ENCODE results near the gene ATIC.

ATIC gene

DNA sequence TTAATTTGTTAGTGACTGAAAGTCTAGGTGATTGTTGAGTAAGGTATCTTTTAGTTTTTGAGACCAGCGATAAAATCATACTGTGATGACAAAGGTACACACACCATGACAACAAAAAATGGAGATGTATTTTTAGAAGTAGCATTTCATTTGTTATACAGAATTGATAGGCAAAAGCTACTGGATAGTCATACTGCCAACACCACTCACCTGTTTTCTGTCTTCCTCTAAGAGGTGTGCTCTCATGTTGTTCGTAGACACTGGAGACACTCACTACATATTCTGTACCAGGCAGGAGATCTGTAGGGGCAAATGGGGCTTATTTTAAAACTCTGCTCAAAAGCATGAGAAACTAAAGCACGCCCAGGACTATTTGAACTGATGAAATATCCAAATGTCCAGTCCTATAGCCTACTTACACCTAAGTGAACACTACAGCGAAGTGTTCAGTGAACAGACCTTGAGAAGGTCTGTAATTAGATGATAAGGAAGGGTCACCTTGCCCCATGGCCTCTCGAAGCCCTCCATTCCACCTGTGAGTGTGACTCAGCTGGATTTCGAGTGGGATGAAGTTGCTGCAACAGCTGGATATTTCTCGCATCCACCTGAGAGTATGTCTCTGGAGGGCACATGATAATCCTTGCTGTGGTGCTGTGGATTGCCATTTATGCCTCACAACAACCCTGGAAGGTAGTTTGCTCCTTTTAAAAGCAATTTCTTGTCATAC is 76.3 kb downstream of the ATIC start:
- Mint-ChIP-seq H3K27me3 (peaks cover 5% of the 10 kb centered on the region), H3K27ac (no peak overlapping the region), H3K4me3 (no peak overlapping the region), H3K36me3 (ENCODE audit: low read depth) (no peaks in the 10 kb centered on the region), H3K4me1 (ENCODE audit: low read depth) (no peaks in the 10 kb centered on the region), H3K9me3 (no peaks in the 10 kb centered on the region)

DNA sequence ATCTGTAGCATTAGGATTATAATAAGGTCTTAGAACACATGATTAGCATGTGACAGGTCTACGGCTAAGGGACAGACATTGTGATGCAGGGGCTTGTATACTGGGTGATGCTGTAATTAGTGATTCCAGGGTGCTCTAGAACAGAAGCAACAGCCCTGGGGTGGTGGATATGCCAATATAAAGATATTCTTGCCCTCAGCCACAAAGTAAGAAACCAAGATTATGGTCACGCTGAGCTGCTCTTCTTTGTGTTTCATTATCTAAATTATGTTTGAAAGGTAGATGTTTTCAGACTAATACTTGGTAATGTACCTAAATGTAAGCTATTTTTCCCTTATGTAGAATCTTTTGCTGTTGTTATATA is 78.7 kb downstream of the ATIC start:
- H3K9me3 Mint-ChIP-seq: no peaks in the 10 kb centered on the region
- no peaks in the 10 kb centered on the region for H3K4me1 Mint-ChIP-seq (ENCODE audit: low read depth)
- no peaks in the 10 kb centered on the region for H3K36me3 Mint-ChIP-seq (ENCODE audit: low read depth)
- H3K27me3 Mint-ChIP-seq: peaks cover 12% of the 10 kb centered on the region
- no peak overlapping the region for H3K27ac Mint-ChIP-seq
- no peak overlapping the region for H3K4me3 Mint-ChIP-seq

DNA sequence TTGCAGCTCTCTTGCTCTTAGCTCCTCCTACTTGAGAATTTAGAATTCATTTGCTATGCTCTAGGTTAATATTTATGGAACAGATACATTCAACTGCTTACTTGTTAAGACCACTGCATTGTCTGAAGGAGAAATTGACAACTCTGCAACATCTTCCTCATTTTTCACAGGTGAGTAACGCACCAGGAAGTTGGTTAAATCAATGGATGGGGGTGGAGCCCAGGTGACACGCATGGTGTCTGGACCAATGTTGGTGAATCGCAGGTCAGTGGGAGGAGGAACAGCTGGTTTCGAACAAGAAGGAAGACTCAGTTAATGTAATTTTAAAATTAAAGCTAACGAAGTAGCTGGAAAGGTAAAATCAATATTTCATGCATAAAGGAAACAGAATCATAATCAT is 79.7 kb downstream of the ATIC start:
- Mint-ChIP-seq H3K27me3 (peaks cover 12% of the 10 kb centered on the region), H3K9me3 (no peaks in the 10 kb centered on the region), H3K27ac (no peak overlapping the region), H3K4me3 (no peak overlapping the region), H3K36me3 (ENCODE audit: low read depth) (no peaks in the 10 kb centered on the region), H3K4me1 (ENCODE audit: low read depth) (no peaks in the 10 kb centered on the region)

DNA sequence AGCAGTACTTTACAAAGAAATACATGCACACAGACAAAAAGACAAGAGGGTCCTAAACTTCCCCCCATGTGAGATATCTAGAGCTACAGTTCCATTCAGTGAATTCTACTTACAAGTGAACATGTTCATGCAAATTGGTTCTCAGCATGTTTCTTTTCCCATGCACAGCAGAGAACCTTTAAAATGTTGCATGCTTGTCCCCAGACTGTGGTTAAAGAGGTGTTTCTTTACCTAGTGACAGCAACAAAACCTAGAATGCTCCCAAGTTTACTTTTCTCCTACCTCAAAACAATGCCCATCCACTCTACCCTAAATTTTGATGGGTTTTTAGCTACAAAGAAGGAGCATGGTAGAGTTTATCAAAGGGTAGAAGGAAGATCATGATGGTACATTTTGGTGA is 80.3 kb downstream of the ATIC start:
- peaks cover 12% of the 10 kb centered on the region for H3K27me3 Mint-ChIP-seq
- no peaks in the 10 kb centered on the region for H3K9me3 Mint-ChIP-seq
- no peaks in the 10 kb centered on the region for H3K36me3 Mint-ChIP-seq (ENCODE audit: low read depth)
- no peaks in the 10 kb centered on the region for H3K4me1 Mint-ChIP-seq (ENCODE audit: low read depth)
- no peak overlapping the region for H3K4me3 Mint-ChIP-seq
- H3K27ac Mint-ChIP-seq: no peak overlapping the region

DNA sequence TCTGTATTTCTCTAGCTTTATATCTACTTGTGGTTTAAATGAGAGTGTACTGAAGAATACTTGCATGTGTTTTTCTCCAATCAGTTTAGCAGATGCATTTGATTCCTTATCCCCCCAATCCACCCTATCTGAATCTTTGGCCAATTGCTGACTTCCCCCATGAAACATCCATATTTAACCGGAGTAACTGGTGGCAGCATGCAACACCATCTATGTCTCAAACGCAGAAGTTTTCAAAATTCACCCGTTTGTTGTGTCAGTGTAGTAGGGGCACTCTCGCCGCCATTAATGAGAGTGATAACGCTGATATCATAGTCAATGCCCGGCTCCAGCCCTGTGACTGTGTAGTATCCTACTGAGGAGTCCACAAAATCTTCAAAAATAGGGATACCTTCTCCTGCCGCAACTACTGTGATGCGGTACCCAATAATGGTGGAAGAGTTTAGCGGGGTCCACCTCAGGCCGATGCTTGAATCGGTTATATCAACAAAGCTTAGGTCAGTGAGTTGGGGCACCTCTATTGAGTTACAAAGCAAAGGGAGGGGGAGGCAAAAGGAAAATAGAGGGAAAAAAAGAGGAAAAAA is 80.9 kb downstream of the ATIC start:
- no peak overlapping the region for H3K27ac Mint-ChIP-seq
- no peaks in the 10 kb centered on the region for H3K36me3 Mint-ChIP-seq (ENCODE audit: low read depth)
- H3K9me3 Mint-ChIP-seq: no peaks in the 10 kb centered on the region
- no peaks in the 10 kb centered on the region for H3K4me1 Mint-ChIP-seq (ENCODE audit: low read depth)
- peaks cover 13% of the 10 kb centered on the region for H3K27me3 Mint-ChIP-seq
- H3K4me3 Mint-ChIP-seq: no peak overlapping the region

DNA sequence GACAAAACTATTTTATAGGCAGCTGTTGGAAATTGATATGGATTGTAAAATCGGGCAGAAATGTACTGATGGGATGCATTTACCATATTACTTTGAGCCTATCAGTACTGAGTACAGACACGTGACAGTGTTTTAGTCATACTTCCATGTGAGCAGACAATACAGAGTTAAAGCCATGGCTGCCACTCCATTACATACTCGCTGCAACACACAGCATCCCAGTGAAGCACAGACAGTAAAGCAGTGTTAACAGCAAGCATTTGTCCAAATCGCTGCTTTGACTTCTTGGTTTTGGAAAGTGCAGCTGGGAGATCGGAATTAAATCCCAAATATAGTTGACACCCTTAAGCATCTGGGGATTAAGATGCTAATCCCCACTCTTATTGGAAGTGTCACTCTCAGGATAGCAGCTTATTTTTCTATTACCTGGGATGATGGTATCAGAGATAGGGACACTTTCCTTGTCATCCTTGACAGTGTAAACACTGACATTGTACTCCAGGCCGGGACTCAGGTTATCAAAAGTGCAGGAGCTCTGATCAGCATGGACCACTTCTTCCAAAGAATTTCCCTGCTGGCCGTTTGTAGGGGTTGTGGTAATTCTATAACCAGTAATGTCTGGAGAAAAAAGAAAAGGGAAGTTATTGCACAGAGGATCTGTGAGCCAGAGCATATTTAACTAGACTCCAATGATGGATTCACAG is 82.4 kb downstream of the ATIC start:
- Mint-ChIP-seq H3K36me3 (ENCODE audit: low read depth) (no peaks in the 10 kb centered on the region), H3K9me3 (no peaks in the 10 kb centered on the region), H3K27me3 (peaks cover 22% of the 10 kb centered on the region), H3K4me3 (no peak overlapping the region), H3K4me1 (ENCODE audit: low read depth) (no peaks in the 10 kb centered on the region), H3K27ac (no peak overlapping the region)

DNA sequence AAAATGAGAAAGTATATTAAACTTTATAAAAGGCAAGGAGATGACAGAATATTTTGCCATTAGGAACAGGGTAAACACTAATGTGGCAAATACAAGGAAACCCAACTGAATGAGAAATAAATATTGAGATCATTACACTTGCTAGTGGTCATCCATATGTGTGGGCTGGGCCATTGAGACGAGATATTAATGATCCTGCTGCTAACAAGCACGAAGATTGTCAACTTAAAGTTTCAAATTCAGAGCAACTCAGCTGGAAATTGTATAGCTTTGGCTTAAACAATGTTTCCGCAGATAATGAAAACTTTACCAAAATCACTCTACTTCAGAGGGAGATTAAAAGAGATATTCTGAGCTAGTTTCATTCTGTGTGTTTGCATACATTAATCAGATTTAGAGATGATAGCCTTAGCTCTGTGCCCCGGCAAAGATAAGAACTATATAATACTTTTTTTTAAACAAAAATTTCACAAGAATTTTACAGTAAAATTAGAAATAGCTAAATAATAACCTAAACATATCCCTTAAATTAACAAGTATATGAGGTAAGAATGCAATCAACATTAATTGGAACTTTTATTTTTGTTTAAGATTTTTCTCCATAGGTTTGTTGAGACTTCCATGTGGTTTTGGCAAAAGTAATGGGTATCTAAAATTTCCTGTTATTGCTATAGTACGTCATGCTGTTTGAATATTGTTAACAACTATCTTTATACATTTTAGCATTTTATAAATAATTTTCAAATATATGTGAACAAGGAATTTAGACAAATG is 84.0 kb downstream of the ATIC start:
- Mint-ChIP-seq H3K9me3 (no peaks in the 10 kb centered on the region), H3K4me3 (no peak overlapping the region), H3K36me3 (ENCODE audit: low read depth) (no peaks in the 10 kb centered on the region), H3K27ac (no peak overlapping the region), H3K27me3 (peaks cover 18% of the 10 kb centered on the region), H3K4me1 (ENCODE audit: low read depth) (no peaks in the 10 kb centered on the region)

DNA sequence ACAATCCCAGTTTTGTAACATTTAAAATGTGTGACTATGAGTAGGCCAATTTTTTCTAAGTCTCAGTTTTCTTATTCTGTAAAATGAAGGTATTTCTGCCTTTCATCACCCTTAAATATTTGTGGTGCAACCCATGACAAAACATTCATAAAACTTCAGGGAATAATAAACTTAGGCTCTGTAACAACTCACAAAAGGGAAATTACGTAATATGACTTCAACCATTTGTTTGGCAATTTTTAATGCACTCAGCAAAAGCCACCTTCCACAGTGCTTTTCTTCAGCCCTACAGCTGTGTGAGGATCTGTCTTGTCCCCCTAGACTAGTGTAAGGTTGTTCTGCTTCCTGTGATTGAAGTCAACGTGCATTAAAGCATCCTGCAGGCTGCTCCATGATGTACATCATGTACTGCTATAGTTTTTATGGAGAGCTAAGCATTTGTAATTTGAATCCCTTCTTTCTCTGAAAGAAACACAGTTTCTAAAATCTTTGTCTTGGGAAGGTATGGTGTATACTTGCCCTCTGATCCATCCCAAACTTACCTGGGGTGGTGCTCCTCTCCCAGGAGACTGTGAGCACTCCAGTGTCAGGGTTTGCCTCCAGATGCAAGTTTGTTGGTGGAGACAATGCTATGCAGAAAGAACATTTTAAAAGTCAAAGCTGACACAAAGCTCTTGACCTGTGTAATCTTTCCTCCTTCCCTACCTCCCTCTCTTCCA is 84.9 kb downstream of the ATIC start:
- H3K4me3 Mint-ChIP-seq: no peak overlapping the region
- H3K36me3 Mint-ChIP-seq (ENCODE audit: low read depth): no peaks in the 10 kb centered on the region
- no peaks in the 10 kb centered on the region for H3K9me3 Mint-ChIP-seq
- no peak overlapping the region for H3K27ac Mint-ChIP-seq
- H3K4me1 Mint-ChIP-seq (ENCODE audit: low read depth): no peaks in the 10 kb centered on the region
- peaks cover 21% of the 10 kb centered on the region for H3K27me3 Mint-ChIP-seq

DNA sequence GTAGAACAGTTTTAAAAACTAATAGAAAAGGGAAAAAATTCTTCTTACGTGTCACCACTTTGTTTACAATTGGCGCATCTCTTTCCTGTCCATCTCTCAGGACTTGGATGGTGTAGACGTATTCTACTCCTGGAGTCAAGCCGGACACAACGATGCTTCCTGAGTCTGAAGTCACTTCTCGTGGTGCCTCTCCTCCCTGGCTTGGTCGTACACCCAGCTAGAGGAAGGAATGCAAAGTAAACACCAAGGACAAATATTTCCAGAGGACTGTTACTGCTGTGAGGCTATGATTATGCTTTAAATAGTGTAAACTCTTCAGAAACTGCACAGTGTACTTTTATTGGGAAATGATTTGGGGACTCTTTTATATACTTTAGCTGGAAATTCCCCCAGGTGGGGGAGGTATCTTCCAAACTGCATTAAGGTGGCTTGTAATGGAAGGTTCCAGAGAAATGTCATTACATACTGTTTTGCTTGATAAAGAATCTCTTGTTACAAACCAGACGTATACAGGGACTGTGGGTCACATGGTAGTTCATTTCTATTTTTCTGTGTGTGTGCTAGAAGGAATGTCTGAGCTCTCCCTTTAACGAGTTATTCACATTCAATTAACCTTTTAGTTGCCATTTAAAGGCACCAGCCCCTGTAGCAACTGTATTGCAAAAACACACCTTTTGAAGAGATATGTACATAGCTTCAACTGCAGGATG is 85.9 kb downstream of the ATIC start:
- Mint-ChIP-seq H3K27me3 (peaks cover 21% of the 10 kb centered on the region), H3K36me3 (ENCODE audit: low read depth) (no peaks in the 10 kb centered on the region), H3K9me3 (no peaks in the 10 kb centered on the region), H3K4me3 (no peak overlapping the region), H3K27ac (no peak overlapping the region), H3K4me1 (ENCODE audit: low read depth) (no peaks in the 10 kb centered on the region)

DNA sequence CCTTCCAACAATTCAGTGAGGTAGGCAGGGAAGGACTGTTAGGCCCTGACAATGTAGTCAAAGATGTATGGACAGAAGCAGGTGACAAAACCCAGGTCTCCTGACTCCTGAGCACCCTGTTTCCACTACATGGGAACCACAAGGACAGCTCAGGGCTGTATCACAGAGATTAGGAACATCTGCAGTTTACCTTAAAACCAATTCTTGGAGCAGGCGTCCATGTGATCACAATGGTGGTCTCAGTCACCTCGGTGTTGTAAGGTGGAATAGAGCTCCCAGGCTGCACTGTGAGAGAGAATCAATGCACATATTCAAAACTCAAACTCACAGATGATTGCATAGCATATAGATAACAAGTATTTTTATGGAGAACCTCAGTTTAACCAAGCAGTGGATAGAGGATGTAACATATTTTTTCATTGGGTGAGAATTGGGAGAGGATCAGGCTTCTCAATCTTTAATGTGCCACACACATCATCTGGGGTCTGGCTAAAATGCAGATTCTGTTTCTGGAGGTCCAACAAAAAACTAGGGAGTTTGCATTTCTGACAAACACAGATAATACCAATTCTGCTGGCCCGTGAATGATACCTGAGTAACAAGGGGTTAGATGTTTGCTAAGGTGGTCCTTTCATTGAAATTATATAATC is 87.3 kb downstream of the ATIC start:
- Mint-ChIP-seq H3K9me3 (no peaks in the 10 kb centered on the region), H3K4me3 (no peak overlapping the region), H3K27ac (no peak overlapping the region), H3K36me3 (ENCODE audit: low read depth) (no peaks in the 10 kb centered on the region), H3K27me3 (peaks cover 27% of the 10 kb centered on the region), H3K4me1 (ENCODE audit: low read depth) (no peaks in the 10 kb centered on the region)

Data from stimulated activated naive CD8-positive, alpha-beta T cell treated with anti-CD3 and anti-CD28 coated beads, Interleukin-15, Interleukin-2, amounts not matched to agents 100 ng/mL and 50 ng/mL, for 24 hours (primary cell).